Measurements from ENCODE around the gene SH2D3A.

SH2D3A gene

GRCh38 chr19:6774821-6775707 is 7.8 kb upstream of the SH2D3A start:
- TF ChIP-seq FOXP2 (optimal IDR thresholded peaks at IDR 0.05; ENCODE audit: borderline replicate concordance, extremely low read depth, extremely low read length, insufficient read depth) (no peak), POLR2AphosphoS5 (IDR thresholded peaks at IDR 0.05; ENCODE audit: low read depth, low read length) (no peak), TAF1 (IDR thresholded peaks at IDR 0.05; ENCODE audit: borderline replicate concordance, insufficient read depth, low read length) (no peak), SIN3A (IDR thresholded peaks at IDR 0.05; ENCODE audit: borderline replicate concordance, insufficient read depth, low read length) (no peak), REST (IDR thresholded peaks at IDR 0.05; ENCODE audit: insufficient read depth in 1 of 2, low read depth in 2 of 2, low read length in 2 of 2) (no peak)

- TF ChIP-seq POLR2AphosphoS5 (IDR thresholded peaks at IDR 0.05; ENCODE audit: low read depth, low read length) (no peak), REST (IDR thresholded peaks at IDR 0.05; ENCODE audit: insufficient read depth in 1 of 2, low read depth in 2 of 2, low read length in 2 of 2) (no peak), TAF1 (IDR thresholded peaks at IDR 0.05; ENCODE audit: borderline replicate concordance, insufficient read depth, low read length) (no peak), FOXP2 (optimal IDR thresholded peaks at IDR 0.05; ENCODE audit: borderline replicate concordance, extremely low read depth, extremely low read length, insufficient read depth) (no peak), SIN3A (IDR thresholded peaks at IDR 0.05; ENCODE audit: borderline replicate concordance, insufficient read depth, low read length) (no peak)
These were observed 6.2 kb upstream of the SH2D3A start for GRCh38 chr19:6773323-6773931.

- TF ChIP-seq REST (IDR thresholded peaks at IDR 0.05; ENCODE audit: insufficient read depth in 1 of 2, low read depth in 2 of 2, low read length in 2 of 2) (no peak), SIN3A (IDR thresholded peaks at IDR 0.05; ENCODE audit: borderline replicate concordance, insufficient read depth, low read length) (no peak), POLR2AphosphoS5 (IDR thresholded peaks at IDR 0.05; ENCODE audit: low read depth, low read length) (no peak), FOXP2 (optimal IDR thresholded peaks at IDR 0.05; ENCODE audit: borderline replicate concordance, extremely low read depth, extremely low read length, insufficient read depth) (no peak), TAF1 (IDR thresholded peaks at IDR 0.05; ENCODE audit: borderline replicate concordance, insufficient read depth, low read length) (no peak)
These were observed 5.7 kb upstream of the SH2D3A start for GRCh38 chr19:6772866-6773322.

GRCh38 chr19:6772028-6772865 is 5.0 kb upstream of the SH2D3A start, which contains the start of gene VAV1:
VAV1 (plus strand) TSS chr19:6772708; CDS start chr19:6772808, 100 bp downstream.
- TF ChIP-seq REST (IDR thresholded peaks at IDR 0.05; ENCODE audit: insufficient read depth in 1 of 2, low read depth in 2 of 2, low read length in 2 of 2) (no peak), TAF1 (IDR thresholded peaks at IDR 0.05; ENCODE audit: borderline replicate concordance, insufficient read depth, low read length) (no peak), SIN3A (IDR thresholded peaks at IDR 0.05; ENCODE audit: borderline replicate concordance, insufficient read depth, low read length) (no peak), FOXP2 (optimal IDR thresholded peaks at IDR 0.05; ENCODE audit: borderline replicate concordance, extremely low read depth, extremely low read length, insufficient read depth) (no peak), POLR2AphosphoS5 (IDR thresholded peaks at IDR 0.05; ENCODE audit: low read depth, low read length) (no peak)

Measured in PFSK-1 (cell line).